ENCODE measurements around the gene MKNK2. TPM values are rescaled to one million over a fixed set of nuclear protein-coding genes. Genes with fewer than 3 reads are reported as not detected.
A peak's percentile ranks its signal among the peaks of the same experiment; 100 is the strongest.

MKNK2 gene
- polyA plus RNA-seq, 1 donor (not counting 4 experiments of a cell fraction or from before 2014, with no cell fraction given) = 88.3 TPM

DNA sequence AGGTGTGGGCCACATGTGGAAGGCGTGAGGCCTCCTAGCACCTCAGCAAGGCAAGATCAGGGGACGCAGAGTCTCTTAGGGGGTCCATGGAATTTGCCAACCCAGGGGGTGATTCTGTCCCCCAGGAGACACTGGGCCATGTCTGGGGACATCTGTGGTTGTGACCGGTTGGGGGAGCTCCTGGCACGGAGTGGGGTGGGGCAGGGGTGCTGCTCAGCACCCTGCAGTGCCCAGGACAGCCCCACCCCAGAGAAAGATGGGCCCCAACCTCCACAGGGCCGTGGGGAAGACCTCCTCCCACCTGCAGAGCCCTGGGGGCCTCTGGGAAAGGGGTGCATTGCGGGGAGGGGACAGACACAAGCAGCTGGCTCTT, 4.0 kb downstream of the MKNK2 start:
- peak overlapping the region; percentile 5 for H3K4me2 ChIP-seq (ENCODE audit: control insufficient read depth, extremely low read depth, insufficient read depth, low read depth, low read length)
- no peak overlapping the region for H3K9ac ChIP-seq (ENCODE audit: control insufficient read depth, extremely low read depth, insufficient read depth, low read length)

GRCh38 chr19:2046046-2046907, 4.8 kb downstream of the MKNK2 start:
- H3K9me1 ChIP-seq (ENCODE audit: control insufficient read depth, extremely low read depth, insufficient read depth, low read length) = peaks cover 3% of the 10 kb centered on the region
- H3K36me3 ChIP-seq (ENCODE audit: control insufficient read depth in 2 of 2, extremely low read depth in 1 of 2, insufficient read depth in 2 of 2, low read length in 2 of 2) = peaks cover 30 to 44% of the 10 kb centered on the region in 2 experiments
- H3K4me3 ChIP-seq (ENCODE audit: control insufficient read depth in 2 of 3, extremely low read depth in 1 of 3, insufficient read depth in 2 of 3, low read depth in 1 of 3, low read length in 3 of 3) = no peak overlapping the region
- H3K79me2 ChIP-seq (ENCODE audit: control insufficient read depth, insufficient read depth, low read length) = peaks cover 34% of the 10 kb centered on the region
- no peak for TF ChIP-seq CTCF (optimal IDR thresholded peaks at IDR 0.05 in 1 of 3, IDR thresholded peaks at IDR 0.05 in 1 of 3, conservative IDR thresholded peaks at IDR 0.05 in 1 of 3; ENCODE audit: extremely low read depth in 1 of 3, insufficient read depth in 2 of 3, low read length in 3 of 3)
- TF ChIP-seq EZH2 (IDR thresholded peaks at IDR 0.05; ENCODE audit: low read length) = no peak
- no peaks in the 10 kb centered on the region for H3K27me3 ChIP-seq (ENCODE audit: control insufficient read depth, extremely low read depth, insufficient read depth, low read length)
- no peak for DNase-seq (ENCODE audit: low read depth, low spot score)
- H3K9me3 ChIP-seq (ENCODE audit: control insufficient read depth, low read depth, low read length) = no peaks in the 10 kb centered on the region
- peaks cover 24% of the 10 kb centered on the region for H4K20me1 ChIP-seq (ENCODE audit: control insufficient read depth, extremely low read depth, insufficient read depth, low read length)
- no peak overlapping the region for H2AFZ ChIP-seq (ENCODE audit: control insufficient read depth, low read length)
- dilution Hi-C loops (cut with MboI; ENCODE audit: extremely low pct_ligation_motif_present, low sequenced_read_pairs) = no loop called here
- H3K9ac ChIP-seq (ENCODE audit: control insufficient read depth, extremely low read depth, insufficient read depth, low read length) = no peak overlapping the region
- no peak for FAIRE-seq
- H3K4me2 ChIP-seq (ENCODE audit: control insufficient read depth, extremely low read depth, insufficient read depth, low read depth, low read length) = no peak overlapping the region
- no peak overlapping the region for H3K27ac ChIP-seq (ENCODE audit: control insufficient read depth, insufficient read depth, low read length)
- peaks cover 43% of the 10 kb centered on the region for H3K4me1 ChIP-seq (ENCODE audit: control insufficient read depth, extremely low read depth, insufficient read depth, low read length)

More for the DNA sequence above, 4.0 kb downstream of the MKNK2 start:
- peaks cover 29 to 44% of the 10 kb centered on the region in 2 experiments for H3K36me3 ChIP-seq (ENCODE audit: control insufficient read depth in 2 of 2, extremely low read depth in 1 of 2, insufficient read depth in 2 of 2, low read length in 2 of 2)
- no peak overlapping the region for H2AFZ ChIP-seq (ENCODE audit: control insufficient read depth, low read length)
- FAIRE-seq (no peak), DNase-seq (ENCODE audit: low read depth, low spot score) (no peak)
- no peak for TF ChIP-seq EZH2 (IDR thresholded peaks at IDR 0.05; ENCODE audit: low read length)
- peak in 1 of 3 experiments; percentile 25 for TF ChIP-seq CTCF (optimal IDR thresholded peaks at IDR 0.05 in 1 of 3, IDR thresholded peaks at IDR 0.05 in 1 of 3, conservative IDR thresholded peaks at IDR 0.05 in 1 of 3; ENCODE audit: extremely low read depth in 1 of 3, insufficient read depth in 2 of 3, low read length in 3 of 3)
- peaks cover 24% of the 10 kb centered on the region for H4K20me1 ChIP-seq (ENCODE audit: control insufficient read depth, extremely low read depth, insufficient read depth, low read length)
- H3K79me2 ChIP-seq (ENCODE audit: control insufficient read depth, insufficient read depth, low read length) = peaks cover 34% of the 10 kb centered on the region
- no peak overlapping the region for H3K27ac ChIP-seq (ENCODE audit: control insufficient read depth, insufficient read depth, low read length)
- peaks cover 45% of the 10 kb centered on the region for H3K4me1 ChIP-seq (ENCODE audit: control insufficient read depth, extremely low read depth, insufficient read depth, low read length)
- peaks cover 3% of the 10 kb centered on the region for H3K9me1 ChIP-seq (ENCODE audit: control insufficient read depth, extremely low read depth, insufficient read depth, low read length)
- H3K4me3 ChIP-seq (ENCODE audit: control insufficient read depth in 2 of 3, extremely low read depth in 1 of 3, insufficient read depth in 2 of 3, low read depth in 1 of 3, low read length in 3 of 3) = no peak overlapping the region
- no peaks in the 10 kb centered on the region for H3K27me3 ChIP-seq (ENCODE audit: control insufficient read depth, extremely low read depth, insufficient read depth, low read length)
- no peaks in the 10 kb centered on the region for H3K9me3 ChIP-seq (ENCODE audit: control insufficient read depth, low read depth, low read length)
- dilution Hi-C loops (cut with MboI; ENCODE audit: extremely low pct_ligation_motif_present, low sequenced_read_pairs) = no loop called here
